ENCODE measurements around the gene IL4. TPM values are rescaled to one million over a fixed set of nuclear protein-coding genes. Genes with fewer than 3 reads are reported as not detected.

Gene IL4
- total and polyA plus RNA-seq, 2 of the 13 experiments (the other 11 are each of a cell fraction or from before 2014, with no cell fraction given): not detected

GRCh38 chr5:132684922-132685720, 11.3 kb downstream of the IL4 start:
- intact Hi-C loops (cut with micrococcal nuclease; ENCODE audit: unreplicated experiment): no loop called here
- Histone ChIP-seq H3K27ac (ENCODE audit: extremely low read length, insufficient read depth, low read length) (no peak overlapping the region), H3K27me3 (ENCODE audit: control insufficient read depth in 1 of 2, insufficient read depth in 2 of 2, low read length in 2 of 2) (no peaks in the 10 kb centered on the region), H3K9ac (ENCODE audit: insufficient read depth, low read depth, low read length) (no peak overlapping the region), H3K36me3 (replicated peaks in 1 of 2; ENCODE audit: control insufficient read depth in 1 of 2, insufficient read depth in 2 of 2, low read length in 2 of 2) (no peaks in the 10 kb centered on the region), H3K4me2 (ENCODE audit: low read depth, low read length) (no peak overlapping the region), H3K4me3 (replicated peaks in 1 of 3; ENCODE audit: insufficient read depth in 1 of 3, low read depth in 2 of 3, low read length in 3 of 3) (no peak overlapping the region), H4K20me1 (ENCODE audit: insufficient read depth, low read length) (no peaks in the 10 kb centered on the region), H3K4me1 (ENCODE audit: insufficient read depth, low read length) (peaks cover 15% of the 10 kb centered on the region), H3K79me2 (ENCODE audit: insufficient read depth, low read length) (no peaks in the 10 kb centered on the region), H2AFZ (ENCODE audit: low read length) (no peak overlapping the region), H3K9me3 (ENCODE audit: low read length) (no peaks in the 10 kb centered on the region)
- no peak for DNase-seq (ENCODE audit: low spot score)
- POLR2A ChIA-PET: no interaction called here
- BruUV-seq (replicated peaks): no TSS peak
- ATAC-seq: no peak
- in situ Hi-C loops (cut with HindIII; ENCODE audit: extremely low pct_ligation_motif_present, low pct_unique_long_range_greater_than_20kb): no loop called here
- CTCF ChIA-PET (ENCODE audit: low intra/inter-chr PET ratio, low total read pairs): no interaction called here
- WGBS (ENCODE audit: low lambda C conversion rate): 75% methylated on average over 12 of the region's 12 CpGs
- FAIRE-seq: no peak
- TF ChIP-seq ATF1 (CRISPR knock-in tag; IDR thresholded peaks at IDR 0.05) (no peak), CREM (IDR thresholded peaks at IDR 0.05) (no peak), CREM (CRISPR knock-in tag; IDR thresholded peaks at IDR 0.05) (no peak), SMC3 (IDR thresholded peaks at IDR 0.05; ENCODE audit: low read length) (no peak), GMEB2 (CRISPR knock-in tag; IDR thresholded peaks at IDR 0.05; ENCODE audit: low read depth) (no peak), ZNF383 (CRISPR knock-in tag; IDR thresholded peaks at IDR 0.05; ENCODE audit: borderline replicate concordance) (no peak), ZNF691 (CRISPR knock-in tag; IDR thresholded peaks at IDR 0.05; ENCODE audit: borderline replicate concordance, low read depth) (no peak), HNRNPK (IDR thresholded peaks at IDR 0.05; ENCODE audit: low read depth, low read length, poor library complexity, severe bottlenecking) (no peak), STAT6 (CRISPR knock-in tag; IDR thresholded peaks at IDR 0.05; ENCODE audit: borderline replicate concordance) (no peak), SIN3A (IDR thresholded peaks at IDR 0.05; ENCODE audit: borderline replicate concordance, low read depth, low read length) (no peak), ZNF3 (CRISPR knock-in tag; IDR thresholded peaks at IDR 0.05) (no peak), NFE2L2 (IDR thresholded peaks at IDR 0.05; ENCODE audit: low read length) (no peak), ZNF891 (CRISPR knock-in tag; IDR thresholded peaks at IDR 0.05) (no peak), ZNF34 (CRISPR knock-in tag; IDR thresholded peaks at IDR 0.05; ENCODE audit: borderline replicate concordance) (no peak), ZNF841 (CRISPR knock-in tag; IDR thresholded peaks at IDR 0.05; ENCODE audit: borderline replicate concordance) (no peak), ZSCAN29 (CRISPR knock-in tag; conservative IDR thresholded peaks at IDR 0.05) (no peak)

All from HepG2 (cell line).